Esophagus muscularis mucosa (tissue), 4 donors: ENCODE measurements around the gene BRDT.

Experiments used
- CTCF ChIP-seq, 3 experiments: fragments of 200-600 bp in 2 of 3; fragments of 450-650 bp in 1 of 3; sonication (generic) in 2 of 3; IDR thresholded peaks; one replicate each; pipeline ENCODE4 v1.5.1; 2017 to 2019; ENCODE audit warnings: antibody characterized with exemption in 3 of 3, mild to moderate bottlenecking in 2 of 3, moderate library complexity in 1 of 3
- EP300 ChIP-seq: sonication (generic); formaldehyde crosslinking; IDR thresholded peaks from one replicate; pipeline ENCODE4 v1.6.1; 2017; ENCODE audit warnings: antibody characterized with exemption
- POLR2A ChIP-seq: fragments of 450-650 bp; IDR thresholded peaks from one replicate; pipeline ENCODE4 v1.6.1; 2017; ENCODE audit warnings: antibody characterized with exemption, moderate library complexity, mild to moderate bottlenecking, low read depth
- POLR2AphosphoS5 ChIP-seq, 2 donors: sonication (generic); formaldehyde crosslinking; IDR thresholded peaks; one replicate each; pipeline ENCODE4 v1.6.1; 2017; ENCODE audit warnings: antibody characterized with exemption in 2 of 2

DNA sequence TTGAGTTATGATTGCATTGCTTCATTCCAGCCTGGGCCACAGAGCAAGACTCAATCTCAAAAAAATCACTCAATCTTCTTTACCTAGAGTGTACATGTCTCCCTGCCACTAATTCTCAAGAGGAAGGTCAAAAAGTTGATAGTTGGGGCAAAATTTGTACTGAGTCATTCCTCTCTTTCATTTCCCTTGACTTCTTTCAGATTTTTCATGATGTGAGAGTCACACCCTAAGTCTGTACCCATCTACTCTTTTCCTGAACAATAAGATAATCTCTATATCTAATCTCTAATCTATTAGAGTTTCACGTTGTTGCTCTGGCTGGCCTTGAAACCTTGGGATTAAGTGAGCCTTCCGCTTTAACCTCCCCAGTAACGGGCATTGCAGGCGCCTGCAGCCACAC, 1.1 kb upstream of the BRDT start:
- TF ChIP-seq CTCF (IDR thresholded peaks at IDR 0.05) (no peak), EP300 (no peak), POLR2A (no peak), POLR2AphosphoS5 (IDR thresholded peaks at IDR 0.05) (no peak)
